Measurements from ENCODE around the gene EHF. TPM values are rescaled to one million over a fixed set of nuclear protein-coding genes. Genes with fewer than 3 reads are reported as not detected.

Gene EHF
- total and polyA plus RNA-seq, 2 of the 13 experiments (the other 11 are each of a cell fraction or from before 2014, with no cell fraction given) = 0.04 to 0.46 TPM

DNA sequence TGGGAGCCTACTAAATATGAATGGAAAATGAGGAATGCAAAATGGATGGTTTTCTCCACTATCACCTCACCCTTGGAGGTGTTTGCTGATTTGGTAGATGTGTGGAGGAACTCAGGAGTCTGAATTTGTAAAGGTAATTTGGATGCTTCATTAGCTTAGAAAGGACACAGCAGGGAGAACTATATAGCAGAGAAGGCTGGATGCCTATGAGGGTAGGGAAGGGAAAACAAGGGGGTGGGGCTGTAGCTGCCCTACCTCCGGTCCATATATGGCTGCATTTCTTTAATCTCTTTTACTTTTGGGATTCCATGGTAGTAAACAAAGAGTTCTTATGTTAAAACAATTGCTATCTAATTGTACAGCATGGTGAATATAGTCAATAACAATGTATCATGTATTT lies 4.8 kb upstream of the EHF start:
- Histone ChIP-seq H3K9ac (ENCODE audit: insufficient read depth, low read depth, low read length) (no peak overlapping the region), H4K20me1 (ENCODE audit: insufficient read depth, low read length) (no peaks in the 10 kb centered on the region), H3K9me3 (ENCODE audit: low read length) (no peaks in the 10 kb centered on the region), H2AFZ (ENCODE audit: low read length) (no peak overlapping the region), H3K27me3 (ENCODE audit: control insufficient read depth in 1 of 2, insufficient read depth in 2 of 2, low read length in 2 of 2) (no peaks in the 10 kb centered on the region), H3K4me2 (ENCODE audit: low read depth, low read length) (no peak overlapping the region), H3K4me1 (ENCODE audit: insufficient read depth, low read length) (peaks cover 24% of the 10 kb centered on the region), H3K27ac (ENCODE audit: extremely low read length, insufficient read depth, low read length) (no peak overlapping the region), H3K36me3 (replicated peaks in 1 of 2; ENCODE audit: control insufficient read depth in 1 of 2, insufficient read depth in 2 of 2, low read length in 2 of 2) (no peaks in the 10 kb centered on the region), H3K4me3 (replicated peaks in 1 of 3; ENCODE audit: insufficient read depth in 1 of 3, low read depth in 2 of 3, low read length in 3 of 3) (no peak overlapping the region), H3K79me2 (ENCODE audit: insufficient read depth, low read length) (no peaks in the 10 kb centered on the region)
- no peak for ATAC-seq
- no peak for FAIRE-seq
- in situ Hi-C loops (cut with HindIII; ENCODE audit: extremely low pct_ligation_motif_present, low pct_unique_long_range_greater_than_20kb) = no loop called here
- intact Hi-C loops (cut with micrococcal nuclease; ENCODE audit: unreplicated experiment) = no loop called here
- no TSS peak for BruUV-seq (replicated peaks)
- TF ChIP-seq SIN3B (IDR thresholded peaks at IDR 0.05; ENCODE audit: low read length) = no peak
- TF ChIP-seq ZNF33B (CRISPR knock-in tag; IDR thresholded peaks at IDR 0.05) = no peak
- TF ChIP-seq FOXP1 (IDR thresholded peaks at IDR 0.05) = no peak
- no peak for TF ChIP-seq FOXP1 (CRISPR knock-in tag; IDR thresholded peaks at IDR 0.05)
- TF ChIP-seq RORA (CRISPR knock-in tag; IDR thresholded peaks at IDR 0.05) = no peak
- TF ChIP-seq TP53 (CRISPR knock-in tag; conservative IDR thresholded peaks at IDR 0.05) = no peak
- TF ChIP-seq ZMYM2 (CRISPR knock-in tag; IDR thresholded peaks at IDR 0.05) = no peak
- TF ChIP-seq KLF6 (CRISPR knock-in tag; IDR thresholded peaks at IDR 0.05) = no peak
- TF ChIP-seq ZSCAN21 (CRISPR knock-in tag; IDR thresholded peaks at IDR 0.05; ENCODE audit: borderline replicate concordance) = no peak
- no peak for TF ChIP-seq ZNF891 (CRISPR knock-in tag; IDR thresholded peaks at IDR 0.05)
- no peak for TF ChIP-seq ZNF253 (CRISPR knock-in tag; IDR thresholded peaks at IDR 0.05; ENCODE audit: borderline replicate concordance)
- no peak for TF ChIP-seq ZC3H4 (CRISPR knock-in tag; IDR thresholded peaks at IDR 0.05; ENCODE audit: borderline replicate concordance)
- no peak for TF ChIP-seq MBD4 (IDR thresholded peaks at IDR 0.05; ENCODE audit: borderline replicate concordance, low read length)
- TF ChIP-seq, protein P1, sequence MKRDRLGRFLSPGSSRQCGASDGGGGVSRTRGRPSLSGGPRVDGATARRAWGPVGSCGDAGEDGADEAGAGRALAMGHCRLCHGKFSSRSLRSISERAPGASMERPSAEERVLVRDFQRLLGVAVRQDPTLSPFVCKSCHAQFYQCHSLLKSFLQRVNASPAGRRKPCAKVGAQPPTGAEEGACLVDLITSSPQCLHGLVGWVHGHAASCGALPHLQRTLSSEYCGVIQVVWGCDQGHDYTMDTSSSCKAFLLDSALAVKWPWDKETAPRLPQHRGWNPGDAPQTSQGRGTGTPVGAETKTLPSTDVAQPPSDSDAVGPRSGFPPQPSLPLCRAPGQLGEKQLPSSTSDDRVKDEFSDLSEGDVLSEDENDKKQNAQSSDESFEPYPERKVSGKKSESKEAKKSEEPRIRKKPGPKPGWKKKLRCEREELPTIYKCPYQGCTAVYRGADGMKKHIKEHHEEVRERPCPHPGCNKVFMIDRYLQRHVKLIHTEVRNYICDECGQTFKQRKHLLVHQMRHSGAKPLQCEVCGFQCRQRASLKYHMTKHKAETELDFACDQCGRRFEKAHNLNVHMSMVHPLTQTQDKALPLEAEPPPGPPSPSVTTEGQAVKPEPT (CRISPR knock-in tag; IDR thresholded peaks at IDR 0.05; ENCODE audit: low read depth) = no peak
- POLR2A ChIA-PET = interaction anchor here (1.2 kb wide), 1 partner anchor 15 kb away, joined by 3 read pairs; no protein-coding TSS in a partner anchor
- 79% methylated on average over 1 of the region's 1 CpG for WGBS (ENCODE audit: low lambda C conversion rate)
- CTCF ChIA-PET (ENCODE audit: low intra/inter-chr PET ratio, low total read pairs) = no interaction called here
- DNase-seq (ENCODE audit: low spot score) = no peak

All from HepG2 (cell line).